Muscle of back (tissue), 11 donors: Measurements from ENCODE around the gene KLHL15. TPM values are rescaled to one million over a fixed set of nuclear protein-coding genes. Genes with fewer than 3 reads are reported as not detected.
"Not testable (repeated sequence)": the region's sequence is repeated elsewhere in the genome, so short reads cannot be mapped to it uniquely, and the experiment has no call there.

Experiments
- DNase-seq, 3 donors: peaks; one replicate each; pipeline versions ENCODE4 v3.0.0 to v3.0.0-alpha.2; 2013
- polyA plus RNA-seq, 10 donors: library from polyadenylated mRNA; unstranded; fragments of 120-200 nt; gene quantifications; one replicate each; pipeline ENCODE4 v1.2.1, GENCODE V29; 2013; ENCODE audit not compliant: insufficient read length in 10 of 10

The KLHL15 gene
- polyA plus RNA-seq, 10 donors = 9.0 to 12.3 (median 11.5) TPM

DNA sequence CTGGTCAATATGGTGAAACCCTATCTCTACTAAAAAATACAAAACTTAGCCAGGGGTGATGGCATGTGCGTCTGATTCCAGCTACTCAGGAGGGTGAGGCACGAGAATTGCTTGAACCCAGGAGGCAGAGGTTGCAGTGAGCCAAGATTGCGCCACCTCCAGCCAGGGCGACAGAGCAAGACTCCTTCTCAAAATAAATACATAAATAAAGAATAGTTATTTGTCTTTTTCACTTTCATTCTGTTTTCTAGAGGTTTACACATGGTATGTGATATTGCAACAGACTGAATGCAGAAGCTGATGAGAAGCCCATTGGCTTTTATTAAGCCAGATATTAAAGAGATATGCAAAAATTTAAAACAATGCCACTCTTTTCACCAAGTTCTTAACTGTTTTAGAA lies 8.2 kb downstream of the KLHL15 start:
- DNase-seq = no peak

DNA sequence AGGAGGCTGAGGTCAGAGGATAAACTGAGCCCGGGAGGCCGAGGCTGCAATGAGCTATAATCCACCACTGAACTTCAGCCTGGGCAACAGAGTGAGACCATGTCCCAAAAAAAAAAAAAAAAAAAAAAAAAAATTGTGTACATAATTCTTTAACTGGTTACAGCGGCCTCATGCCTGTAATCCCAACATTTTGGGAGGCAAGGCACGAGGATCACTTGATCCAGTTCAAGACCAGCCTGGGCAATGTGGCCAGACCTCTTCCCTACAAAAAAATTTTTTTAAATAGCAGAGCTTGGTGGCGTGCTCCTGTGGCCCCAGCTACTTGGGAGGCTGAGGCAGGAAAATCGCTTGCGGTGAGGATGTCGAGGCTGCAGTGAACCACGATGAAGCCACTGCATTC lies 9.3 kb downstream of the KLHL15 start:
- DNase-seq = no peak

GRCh38 chrX:24014388-24015018 lies 12.5 kb downstream of the KLHL15 start:
- no peak for DNase-seq

- DNase-seq = no peak
Observed at GRCh38 chrX:24012266-24012665, 14.7 kb downstream of the KLHL15 start.

- no peak for DNase-seq
Observed at GRCh38 chrX:24005867-24006266, 21.1 kb downstream of the KLHL15 start.

GRCh38 chrX:24005028-24005427 lies 22.0 kb downstream of the KLHL15 start:
- DNase-seq = no peak

DNA sequence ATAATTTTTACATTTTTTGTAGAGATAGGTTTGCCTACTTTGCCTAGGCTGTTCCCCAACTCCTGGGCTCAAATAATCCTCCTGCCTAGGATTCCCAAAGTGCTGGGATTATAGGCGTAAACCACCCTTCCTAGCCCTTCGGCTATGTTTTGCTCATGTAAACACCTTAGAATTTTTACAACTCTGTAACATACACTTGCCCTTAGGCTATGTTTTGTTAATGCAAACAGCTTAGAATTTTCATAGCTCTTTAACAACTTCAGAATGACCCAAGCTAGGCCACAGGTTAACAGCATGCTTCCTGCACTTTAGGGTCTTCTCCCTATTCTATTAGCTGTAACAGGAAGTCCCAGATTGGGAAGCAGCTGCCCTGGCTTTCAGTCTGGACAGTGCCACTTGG lies 24.2 kb downstream of the KLHL15 start:
- DNase-seq = no peak

DNA sequence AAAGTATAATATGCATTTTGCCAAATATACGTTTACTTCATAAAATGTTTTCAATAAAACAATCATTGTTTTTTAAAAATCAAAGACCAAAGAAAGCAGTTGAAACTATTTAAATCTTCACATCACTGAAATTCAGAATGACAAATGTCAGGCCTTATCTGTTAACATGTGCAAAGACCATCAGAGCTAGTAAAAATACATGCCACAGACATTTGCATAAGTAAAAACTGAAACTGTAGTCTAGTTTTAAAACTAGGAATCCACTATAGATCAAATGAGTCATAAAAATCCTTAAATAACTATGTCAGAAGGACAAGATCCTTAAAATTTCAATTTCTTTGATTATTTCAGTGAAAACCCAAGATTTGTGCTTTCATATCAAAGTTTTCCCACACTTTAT lies 24.8 kb downstream of the KLHL15 start:
- DNase-seq = no peak

- DNase-seq = no peak
Observed at GRCh38 chrX:23999671-24000070, 27.3 kb downstream of the KLHL15 start.

DNA sequence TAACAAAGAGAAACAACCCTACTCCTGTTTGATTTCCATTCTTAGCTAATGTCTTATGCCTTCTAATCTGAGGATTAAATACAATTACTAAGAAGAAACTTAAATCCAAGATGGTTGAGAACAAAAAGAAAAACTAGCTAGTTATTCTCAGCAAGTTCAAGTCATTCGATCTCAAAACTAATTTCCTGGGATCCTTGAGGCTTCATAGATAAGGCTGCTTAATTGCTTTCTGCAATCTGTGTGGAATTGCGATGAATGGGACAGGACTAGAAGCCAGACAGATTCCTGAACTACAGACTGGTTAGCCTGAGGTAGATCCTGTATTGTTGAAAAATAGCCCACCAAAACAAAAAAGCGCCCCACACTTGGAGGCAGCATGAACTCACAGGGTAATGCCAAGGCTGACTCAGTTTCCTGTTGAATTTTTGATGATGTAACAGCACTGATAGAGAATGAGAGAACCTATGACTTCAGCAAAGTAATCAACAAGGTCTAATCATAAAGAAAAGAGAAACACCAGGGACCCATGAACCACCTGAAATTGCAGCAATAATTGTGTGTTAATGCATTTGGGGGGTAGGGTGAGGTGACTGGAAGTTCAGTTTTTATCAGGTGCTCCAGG lies 33.9 kb downstream of the KLHL15 start:
- DNase-seq = no peak

- DNase-seq = no peak
Observed at GRCh38 chrX:23992431-23992830, 34.6 kb downstream of the KLHL15 start.

GRCh38 chrX:23990455-23990854 lies 36.5 kb downstream of the KLHL15 start:
- no peak for DNase-seq

- no peak for DNase-seq
Observed at GRCh38 chrX:23989689-23990088, 37.3 kb downstream of the KLHL15 start.

- no peak for DNase-seq
Observed at GRCh38 chrX:23982891-23983290, 44.1 kb downstream of the KLHL15 start.

DNA sequence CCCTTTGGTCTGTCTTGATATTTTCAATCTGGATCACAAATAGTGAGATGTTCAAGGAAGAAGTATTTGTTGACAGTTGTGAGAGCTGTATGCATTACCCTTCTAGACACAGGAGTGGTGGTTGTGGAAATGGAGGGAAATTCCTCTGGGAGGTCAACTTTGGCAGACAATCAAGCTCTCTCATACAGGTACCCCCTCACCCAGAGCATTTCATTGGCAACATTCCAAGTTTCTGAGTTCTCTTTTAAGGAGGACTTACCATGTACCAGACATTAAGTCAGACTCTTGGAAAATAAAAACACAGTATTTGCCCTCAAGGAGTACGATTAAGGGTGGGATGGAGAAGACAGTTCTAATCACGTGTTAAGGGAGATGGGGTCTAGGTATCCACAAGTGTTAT lies 45.3 kb downstream of the KLHL15 start:
- DNase-seq = no peak

GRCh38 chrX:23981222-23981621 lies 45.8 kb downstream of the KLHL15 start:
- no peak for DNase-seq

GRCh38 chrX:23980011-23980441 lies 47.0 kb downstream of the KLHL15 start:
- peak in 1 of 3 donors; percentile 23 for DNase-seq

GRCh38 chrX:23978491-23978890 lies 48.5 kb downstream of the KLHL15 start:
- peak in 2 of 3 donors; percentile 17 to 48 for DNase-seq

- DNase-seq = not testable (repeated sequence)
Observed at GRCh38 chrX:23965630-23966029, 61.4 kb downstream of the KLHL15 start.

- no peak for DNase-seq
Observed at GRCh38 chrX:23964191-23964590, 62.8 kb downstream of the KLHL15 start.

DNA sequence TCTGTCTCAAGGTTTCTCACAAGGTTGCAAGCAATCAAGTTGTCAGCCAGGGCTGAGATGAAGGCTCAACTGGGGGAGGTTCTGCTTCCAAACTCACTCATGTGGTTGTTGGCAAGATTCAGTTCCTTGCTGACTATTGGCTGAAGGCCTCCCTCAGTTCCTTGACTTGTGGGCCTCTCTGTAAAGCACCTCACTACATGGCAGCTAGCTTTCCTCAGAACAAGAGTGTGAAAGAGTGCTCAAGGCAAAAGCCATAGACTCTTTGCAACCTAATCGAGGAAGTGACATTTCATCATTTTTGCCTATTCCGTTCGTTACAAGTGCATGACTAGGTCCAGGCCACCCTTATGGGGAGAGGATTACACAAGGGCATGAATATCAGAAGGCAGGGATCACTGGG lies 67.2 kb downstream of the KLHL15 start:
- no peak for DNase-seq

DNA sequence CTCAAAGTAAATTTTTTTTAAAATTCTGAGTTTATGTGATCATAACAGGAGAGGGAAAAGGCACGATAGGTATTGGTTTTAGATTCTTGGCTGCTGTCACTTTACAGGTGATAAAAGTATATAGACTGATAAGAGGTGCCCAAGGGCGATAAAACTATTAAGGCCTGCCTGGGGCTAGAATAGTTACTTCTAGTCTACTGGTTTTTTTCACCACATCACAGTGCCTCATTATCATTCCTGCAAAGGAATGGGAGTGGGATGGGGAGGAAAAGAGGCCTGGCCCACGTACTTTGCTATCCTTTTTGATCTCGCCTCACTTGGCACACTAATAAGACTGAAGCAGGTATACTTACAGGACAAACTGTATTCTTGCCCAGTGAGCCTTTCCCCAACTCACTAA lies 72.6 kb downstream of the KLHL15 start:
- no peak for DNase-seq

- no peak for DNase-seq
Observed at GRCh38 chrX:23953908-23954269, 73.1 kb downstream of the KLHL15 start.
